Measurements from ENCODE around the gene ZNF516. TPM values are rescaled to one million over a fixed set of nuclear protein-coding genes. Genes with fewer than 3 reads are reported as not detected.

The ZNF516 gene
- total RNA-seq, 6 experiments from 2014 or later, result 34.6 to 52.2 (median 42.2) TPM

DNA sequence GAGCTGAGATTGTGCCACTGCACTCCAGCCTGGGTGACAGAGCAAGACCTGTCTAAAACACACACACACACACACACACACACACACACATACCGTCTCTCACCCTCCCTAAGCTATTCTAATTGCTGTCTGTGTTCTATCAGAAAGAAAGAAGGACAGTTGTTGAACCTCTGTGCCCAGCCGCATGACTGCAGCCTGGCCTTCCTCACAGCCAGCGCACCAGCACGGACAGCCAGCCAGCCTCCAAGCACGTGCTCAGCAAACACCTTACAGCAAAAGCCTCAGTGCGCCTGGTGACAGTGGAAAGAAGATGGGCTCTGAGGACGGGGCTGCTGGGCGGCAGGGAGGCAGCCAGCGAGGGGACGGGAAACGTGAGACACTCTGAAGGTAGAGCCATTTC lies 58.0 kb downstream of the ZNF516 start:
- TF ChIP-seq, protein P1, sequence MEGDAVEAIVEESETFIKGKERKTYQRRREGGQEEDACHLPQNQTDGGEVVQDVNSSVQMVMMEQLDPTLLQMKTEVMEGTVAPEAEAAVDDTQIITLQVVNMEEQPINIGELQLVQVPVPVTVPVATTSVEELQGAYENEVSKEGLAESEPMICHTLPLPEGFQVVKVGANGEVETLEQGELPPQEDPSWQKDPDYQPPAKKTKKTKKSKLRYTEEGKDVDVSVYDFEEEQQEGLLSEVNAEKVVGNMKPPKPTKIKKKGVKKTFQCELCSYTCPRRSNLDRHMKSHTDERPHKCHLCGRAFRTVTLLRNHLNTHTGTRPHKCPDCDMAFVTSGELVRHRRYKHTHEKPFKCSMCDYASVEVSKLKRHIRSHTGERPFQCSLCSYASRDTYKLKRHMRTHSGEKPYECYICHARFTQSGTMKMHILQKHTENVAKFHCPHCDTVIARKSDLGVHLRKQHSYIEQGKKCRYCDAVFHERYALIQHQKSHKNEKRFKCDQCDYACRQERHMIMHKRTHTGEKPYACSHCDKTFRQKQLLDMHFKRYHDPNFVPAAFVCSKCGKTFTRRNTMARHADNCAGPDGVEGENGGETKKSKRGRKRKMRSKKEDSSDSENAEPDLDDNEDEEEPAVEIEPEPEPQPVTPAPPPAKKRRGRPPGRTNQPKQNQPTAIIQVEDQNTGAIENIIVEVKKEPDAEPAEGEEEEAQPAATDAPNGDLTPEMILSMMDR (IDR thresholded peaks at IDR 0.05), result no peak
- no peaks in the 10 kb centered on the region; the same call in 1 of the 2 replicates for H3K27me3 Mint-ChIP-seq (ENCODE audit: insufficient read depth)
- no peak overlapping the region for H3K4me3 Mint-ChIP-seq
- no peak overlapping the region for H3K27ac Mint-ChIP-seq
- no peak for DNase-seq
- no peaks in the 10 kb centered on the region for H3K9me3 Mint-ChIP-seq
- H3K36me3 Mint-ChIP-seq (ENCODE audit: low read depth), result peaks cover 47% of the 10 kb centered on the region
- H3K4me1 Mint-ChIP-seq (ENCODE audit: low read depth), result peaks cover 12% of the 10 kb centered on the region; the same call in 1 of the 2 replicates

DNA sequence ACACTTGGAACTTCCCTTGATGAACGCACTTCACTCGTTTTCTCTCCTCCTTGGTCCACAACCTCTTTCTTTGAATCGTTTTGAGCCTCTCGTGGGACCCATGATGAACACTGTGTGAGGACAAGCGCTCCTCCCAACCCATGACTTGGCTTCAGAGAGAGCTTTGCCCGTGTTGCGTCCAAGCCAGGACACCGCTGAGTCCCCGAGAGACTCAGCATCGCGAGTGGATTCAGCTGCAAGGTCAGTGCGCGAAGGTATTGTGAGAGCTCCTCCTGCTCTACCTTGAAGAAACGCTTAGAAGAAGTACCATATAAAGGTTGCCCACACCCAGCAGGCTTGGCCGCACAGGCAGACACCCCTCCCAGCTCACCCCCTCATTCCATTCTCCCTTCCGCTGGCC lies 58.7 kb downstream of the ZNF516 start:
- Mint-ChIP-seq H3K27ac (no peak overlapping the region), H3K4me3 (no peak overlapping the region), H3K9me3 (no peaks in the 10 kb centered on the region), H3K4me1 (ENCODE audit: low read depth) (peaks cover 17% of the 10 kb centered on the region; the same call in 1 of the 2 replicates), H3K27me3 (ENCODE audit: insufficient read depth) (no peaks in the 10 kb centered on the region; the same call in 1 of the 2 replicates), H3K36me3 (ENCODE audit: low read depth) (peaks cover 51% of the 10 kb centered on the region)
- TF ChIP-seq, protein P1 (IDR thresholded peaks at IDR 0.05), result no peak
- DNase-seq, result no peak

DNA sequence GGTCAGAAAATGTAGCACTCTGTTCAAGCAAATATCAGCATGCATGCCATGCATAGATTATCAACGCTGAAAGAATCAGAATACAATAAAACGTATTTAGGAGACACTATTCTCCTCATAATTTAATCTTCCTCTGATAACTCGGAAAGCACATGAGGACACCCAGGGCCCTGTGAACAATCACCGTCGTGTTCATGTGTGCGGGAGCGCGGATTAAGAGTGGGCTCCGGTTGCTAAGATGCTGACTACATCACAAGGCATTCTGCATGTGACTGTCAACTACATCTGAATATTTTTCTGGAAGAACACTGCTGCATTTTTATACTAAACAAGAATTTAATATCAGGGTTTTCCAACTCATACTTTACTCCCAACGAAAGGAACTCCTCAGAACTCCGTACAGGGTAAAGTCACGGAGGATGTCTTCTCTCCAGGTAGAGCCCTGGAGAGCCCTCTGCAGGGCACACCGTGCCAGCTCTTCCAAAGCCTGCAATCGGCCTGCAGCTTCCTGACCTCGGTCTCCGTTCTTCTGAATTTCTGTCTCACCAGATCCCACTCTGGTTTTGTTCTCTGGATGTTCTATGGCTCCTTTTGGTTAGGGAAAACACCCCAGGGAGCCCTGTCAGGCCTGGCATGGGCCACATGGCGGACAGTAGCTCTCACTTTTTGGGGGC lies 59.6 kb downstream of the ZNF516 start:
- TF ChIP-seq, protein P1 (IDR thresholded peaks at IDR 0.05), result 0 out of 2 replicates have a peak, but pooled peaks have one; percentile 18
- no peaks in the 10 kb centered on the region for H3K9me3 Mint-ChIP-seq
- no peak overlapping the region for H3K27ac Mint-ChIP-seq
- peaks cover 47% of the 10 kb centered on the region for H3K36me3 Mint-ChIP-seq (ENCODE audit: low read depth)
- no peak for DNase-seq
- H3K4me1 Mint-ChIP-seq (ENCODE audit: low read depth), result peaks cover 24% of the 10 kb centered on the region; the same call in 1 of the 2 replicates
- H3K27me3 Mint-ChIP-seq (ENCODE audit: insufficient read depth), result no peaks in the 10 kb centered on the region; the same call in 1 of the 2 replicates
- H3K4me3 Mint-ChIP-seq, result no peak overlapping the region

DNA sequence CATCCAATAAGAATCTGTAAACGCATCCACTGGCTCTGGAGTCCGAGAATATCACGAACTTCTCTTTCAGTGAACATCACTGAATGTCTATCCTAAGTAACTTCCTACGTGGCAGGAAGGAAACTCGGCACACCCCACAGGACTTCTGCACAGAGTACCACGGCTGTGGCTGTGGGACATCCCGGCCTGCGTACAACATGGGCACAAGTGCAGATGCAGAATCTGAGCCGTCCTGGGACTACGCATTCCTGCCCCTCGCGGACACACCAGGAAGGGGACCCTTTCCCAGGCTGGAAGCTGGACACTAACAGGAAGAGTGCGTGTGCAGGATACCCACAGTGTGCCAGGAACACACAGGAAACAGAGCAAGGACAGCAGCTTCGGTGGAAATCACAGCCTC lies 60.6 kb downstream of the ZNF516 start:
- H3K4me1 Mint-ChIP-seq (ENCODE audit: low read depth), result peaks cover 33% of the 10 kb centered on the region
- no peaks in the 10 kb centered on the region; the same call in 1 of the 2 replicates for H3K27me3 Mint-ChIP-seq (ENCODE audit: insufficient read depth)
- TF ChIP-seq, protein P1 (IDR thresholded peaks at IDR 0.05), result no peak
- no peak overlapping the region for H3K4me3 Mint-ChIP-seq
- H3K36me3 Mint-ChIP-seq (ENCODE audit: low read depth), result peaks cover 42% of the 10 kb centered on the region
- no peak overlapping the region for H3K27ac Mint-ChIP-seq
- H3K9me3 Mint-ChIP-seq, result no peaks in the 10 kb centered on the region
- DNase-seq, result no peak

DNA sequence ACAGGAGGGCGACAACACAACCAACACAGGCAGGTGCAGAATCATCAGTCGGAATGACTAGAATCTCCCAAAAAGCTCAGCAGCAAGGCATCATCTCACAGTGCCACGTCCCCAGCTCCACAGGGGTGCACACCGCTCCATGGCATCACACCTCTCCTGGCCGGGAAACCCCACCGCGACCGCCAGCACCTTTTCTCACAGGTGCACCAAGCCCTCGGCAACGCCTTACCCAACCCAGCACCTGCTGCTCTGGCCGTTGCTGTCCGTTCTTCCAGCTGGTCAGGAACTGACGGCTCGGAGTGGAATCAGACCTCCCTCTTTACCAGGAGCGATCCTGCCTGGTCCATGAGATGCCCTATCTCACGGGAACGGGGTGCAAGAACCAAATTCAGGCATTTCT lies 61.3 kb downstream of the ZNF516 start:
- DNase-seq, result no peak
- H3K4me1 Mint-ChIP-seq (ENCODE audit: low read depth), result peaks cover 32% of the 10 kb centered on the region

More for the DNA sequence above, 61.3 kb downstream of the ZNF516 start:
- Mint-ChIP-seq H3K9me3 (no peaks in the 10 kb centered on the region), H3K27me3 (ENCODE audit: insufficient read depth) (no peaks in the 10 kb centered on the region; the same call in 1 of the 2 replicates), H3K27ac (no peak overlapping the region), H3K36me3 (ENCODE audit: low read depth) (peaks cover 42% of the 10 kb centered on the region), H3K4me3 (no peak overlapping the region)
- TF ChIP-seq, protein P1 (IDR thresholded peaks at IDR 0.05), result no peak

All from HFFc6 (cell line).